ENCODE results near the gene TCF4.

TCF4 gene

DNA sequence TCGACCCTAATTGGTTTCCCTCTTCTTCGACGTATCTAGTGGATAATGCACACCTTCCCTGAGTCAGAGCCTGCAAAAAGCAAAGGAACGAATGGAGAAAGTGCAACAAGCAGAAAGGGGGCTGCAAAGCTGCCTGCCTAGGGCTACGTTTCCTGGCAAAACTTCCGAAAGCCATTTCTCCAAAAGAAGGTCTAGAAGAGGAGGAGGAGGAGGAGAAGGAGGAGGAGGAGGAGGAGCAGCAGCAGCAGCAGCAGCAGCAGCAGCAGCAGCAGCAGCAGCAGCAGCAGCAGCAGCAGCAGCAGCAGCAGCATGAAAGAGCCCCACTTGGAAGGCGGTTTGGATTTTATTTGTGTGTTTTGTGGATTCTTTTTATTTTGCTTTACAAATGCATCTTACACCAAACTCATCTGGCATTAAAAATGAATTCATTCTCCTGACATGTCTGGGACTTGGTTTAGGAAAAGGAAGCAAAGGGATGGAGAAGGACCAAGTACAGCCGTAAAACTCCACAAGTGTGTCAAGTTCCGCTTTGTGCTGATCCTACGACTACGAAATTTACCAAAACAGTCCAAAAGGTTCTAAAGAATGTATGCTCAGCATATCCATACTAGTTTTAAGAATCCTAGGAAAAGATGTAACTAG, 2.0 kb downstream of the TCF4 start:
- DNase-seq (ENCODE audit: low read depth in 2 of 2): no peak

DNA sequence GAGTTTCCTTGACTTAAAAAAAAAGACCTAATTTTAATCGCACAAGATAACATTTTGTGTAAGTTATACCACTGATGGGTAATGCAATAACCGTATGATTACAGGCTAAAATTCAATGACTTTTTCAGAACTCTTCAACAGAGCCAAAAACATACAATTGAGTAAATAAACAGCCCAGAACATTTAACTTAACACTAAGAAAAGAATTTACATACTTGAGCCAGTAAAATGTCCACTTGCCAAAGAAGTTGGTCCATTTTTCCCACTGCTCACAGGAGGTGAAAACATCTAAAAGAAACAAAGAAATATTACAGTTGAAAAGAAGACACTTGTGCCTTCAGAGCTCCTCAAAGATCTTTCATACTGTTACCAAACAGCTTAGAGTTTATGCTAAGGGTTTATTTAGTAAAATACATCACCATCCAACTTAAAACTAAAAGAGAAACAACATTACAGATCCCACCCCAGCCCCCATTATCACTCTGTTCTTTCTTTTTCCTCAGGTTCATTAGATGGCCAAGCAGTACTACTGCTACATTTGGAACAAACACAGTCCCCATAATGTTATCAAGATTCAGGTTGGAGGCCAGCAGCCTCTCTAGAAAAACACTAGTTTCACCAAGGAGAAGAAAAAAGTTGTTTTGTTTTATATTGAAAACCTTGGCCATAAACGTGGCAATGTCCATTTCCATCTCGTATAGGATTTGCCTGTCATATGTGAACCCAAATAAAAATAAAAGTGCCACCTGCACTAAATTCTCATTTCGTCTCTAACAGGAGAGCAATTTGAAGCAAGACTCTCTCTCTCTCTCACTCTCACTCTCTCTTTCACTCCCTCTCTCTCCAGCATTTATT, 2.7 kb downstream of the TCF4 start:
- no peak for DNase-seq (ENCODE audit: low read depth in 2 of 2)

DNA sequence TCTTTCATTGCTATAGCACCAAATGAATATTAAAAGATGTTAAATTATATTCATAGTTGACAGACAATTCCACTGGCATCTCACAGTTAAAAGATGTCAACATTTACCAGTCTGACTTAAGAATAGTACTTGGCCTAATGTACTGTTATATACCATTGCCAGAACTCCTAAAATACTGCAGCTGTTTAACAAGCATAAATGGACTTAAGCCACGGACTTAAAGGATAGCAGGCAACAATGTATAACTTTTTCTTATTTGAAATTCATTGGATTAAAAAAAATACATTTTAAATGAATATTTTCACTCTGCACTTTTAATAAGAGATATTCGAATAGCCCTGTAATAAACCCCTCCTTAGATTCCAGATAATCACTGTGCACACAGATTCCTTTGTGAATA, 3.8 kb downstream of the TCF4 start:
- DNase-seq (ENCODE audit: low read depth in 2 of 2): no peak

- no peak for DNase-seq (ENCODE audit: low read depth in 2 of 2)
These were observed 5.7 kb downstream of the TCF4 start for GRCh38 chr18:55582325-55582724.

DNA sequence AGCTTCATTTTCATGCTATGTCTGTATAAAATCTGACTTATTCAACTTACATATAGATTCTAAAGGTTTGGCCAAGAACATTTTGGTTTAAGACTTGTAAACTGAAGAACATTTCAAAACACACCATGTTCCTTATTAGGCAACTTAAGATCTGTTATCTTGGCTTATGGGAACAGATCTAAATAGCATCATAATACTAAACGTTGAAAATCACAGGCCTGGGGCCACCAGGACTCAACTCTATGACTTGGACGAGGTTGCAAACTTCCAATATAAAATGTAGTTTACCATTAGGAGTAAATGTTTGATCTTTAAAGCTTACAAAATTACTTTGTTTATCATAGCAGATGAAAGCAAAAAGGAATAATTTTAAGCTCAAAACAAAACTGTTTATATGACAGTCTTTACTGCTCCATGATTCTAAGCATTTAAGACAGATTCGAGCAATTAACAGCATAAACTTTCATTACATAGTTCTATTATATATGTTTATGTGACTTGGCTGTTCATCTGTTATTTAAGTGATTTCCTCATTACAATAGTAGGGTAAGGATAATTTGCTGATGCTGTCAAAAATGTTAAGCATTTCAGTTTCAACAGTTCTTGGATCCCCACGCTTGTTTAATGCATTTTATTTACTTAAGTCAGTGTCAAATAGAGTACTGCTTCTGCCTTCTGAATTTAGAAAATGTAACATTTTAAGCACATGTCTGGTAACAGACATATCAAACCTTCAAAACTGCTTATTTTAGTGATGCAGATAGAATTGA, 8.3 kb downstream of the TCF4 start:
- no peak for DNase-seq (ENCODE audit: low read depth in 2 of 2)

DNA sequence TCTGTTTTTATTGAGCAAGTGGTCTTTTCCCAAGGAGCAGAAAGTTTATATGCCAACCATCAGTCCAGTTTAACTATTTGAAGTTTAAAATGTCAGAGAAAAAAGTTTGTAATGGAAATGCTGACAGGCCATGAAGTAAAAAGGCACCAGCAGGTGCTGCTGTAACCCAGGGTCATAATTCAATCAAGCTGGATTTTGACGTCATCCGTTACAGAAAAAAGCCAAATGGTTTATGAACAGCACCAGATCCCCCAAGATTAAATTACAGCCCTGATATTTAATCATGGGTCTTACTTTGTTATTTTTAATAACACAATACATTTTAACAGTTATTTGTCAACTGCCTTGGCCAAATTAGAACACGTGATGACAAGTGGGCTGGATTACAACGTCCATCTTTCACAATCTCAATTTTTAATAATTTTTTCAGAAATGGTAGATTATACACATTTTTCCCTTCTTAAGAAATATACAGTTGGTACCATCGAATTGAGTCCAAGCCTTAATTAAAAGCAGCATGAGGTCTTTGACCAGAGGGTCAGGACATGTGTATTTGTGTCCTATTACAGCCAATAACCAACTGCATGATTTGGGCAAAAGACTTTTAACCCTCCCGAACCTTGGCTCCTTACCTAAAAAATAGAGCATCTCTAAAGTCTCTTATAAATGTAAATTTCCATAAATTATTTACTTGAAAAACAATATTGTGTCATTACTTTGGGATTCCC, 10.0 kb downstream of the TCF4 start:
- no peak for DNase-seq (ENCODE audit: low read depth in 2 of 2)

DNA sequence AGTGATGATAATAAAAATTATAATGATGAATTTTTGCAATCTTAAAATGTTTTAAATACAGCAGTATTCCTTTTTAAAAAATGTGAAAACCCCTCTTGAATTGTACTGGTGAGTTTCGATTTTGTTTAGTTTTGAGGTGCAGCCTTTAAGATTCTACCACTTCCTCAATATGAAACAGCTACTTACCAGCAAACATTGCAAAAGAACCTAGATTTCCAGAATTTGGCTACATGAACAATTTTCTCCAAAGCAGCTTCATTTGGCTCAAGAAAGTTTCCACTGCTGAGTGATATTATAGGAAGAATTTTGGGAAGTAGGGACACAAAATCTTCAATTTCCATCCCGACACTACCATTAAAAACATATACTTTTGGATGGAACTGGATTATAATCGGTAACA, 12.0 kb downstream of the TCF4 start:
- no peak for DNase-seq (ENCODE audit: low read depth in 2 of 2)

DNA sequence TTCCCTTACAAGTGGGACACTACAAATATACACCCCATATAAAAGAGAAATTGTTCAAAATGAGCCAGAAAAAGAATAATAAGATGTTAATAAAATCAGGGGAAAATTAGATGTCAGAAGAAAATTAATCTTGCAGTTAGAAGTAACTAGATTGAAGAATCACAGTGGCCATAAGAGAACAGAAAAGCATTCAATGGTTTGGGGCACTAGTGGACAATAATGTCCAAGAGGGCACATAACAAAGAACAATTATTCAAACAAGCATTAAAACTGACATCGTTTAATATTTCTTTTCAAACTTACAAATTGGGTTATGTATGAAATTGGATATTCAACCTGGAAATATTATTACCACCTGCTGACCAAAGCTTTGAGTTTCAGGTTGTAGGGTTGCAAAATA, 12.9 kb downstream of the TCF4 start:
- DNase-seq (ENCODE audit: low read depth in 2 of 2): no peak

DNA sequence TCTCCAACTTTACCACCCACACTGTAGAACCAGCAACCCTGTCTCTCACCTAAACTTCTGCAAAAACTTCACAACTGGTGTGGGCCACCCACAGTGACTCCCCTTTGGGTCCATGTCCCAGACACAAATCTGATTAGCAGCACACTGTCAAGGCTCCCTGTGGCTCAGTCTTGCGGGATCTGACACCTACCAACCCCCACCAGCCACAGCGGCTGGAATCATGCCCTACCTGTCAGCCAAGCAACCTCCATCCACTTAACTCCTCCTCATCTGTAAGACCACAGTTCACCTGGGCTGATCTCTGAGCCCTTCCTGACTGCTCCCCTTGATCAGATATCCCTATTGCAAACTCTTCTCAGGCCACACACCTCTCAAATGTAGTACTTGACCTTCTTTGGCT, 14.6 kb downstream of the TCF4 start:
- DNase-seq (ENCODE audit: low read depth in 2 of 2): no peak

GRCh38 chr18:55570966-55571365, 17.0 kb downstream of the TCF4 start:
- DNase-seq (ENCODE audit: low read depth in 2 of 2): no peak

GRCh38 chr18:55566456-55566935, 21.5 kb downstream of the TCF4 start:
- no peak for DNase-seq (ENCODE audit: low read depth in 2 of 2)

DNA sequence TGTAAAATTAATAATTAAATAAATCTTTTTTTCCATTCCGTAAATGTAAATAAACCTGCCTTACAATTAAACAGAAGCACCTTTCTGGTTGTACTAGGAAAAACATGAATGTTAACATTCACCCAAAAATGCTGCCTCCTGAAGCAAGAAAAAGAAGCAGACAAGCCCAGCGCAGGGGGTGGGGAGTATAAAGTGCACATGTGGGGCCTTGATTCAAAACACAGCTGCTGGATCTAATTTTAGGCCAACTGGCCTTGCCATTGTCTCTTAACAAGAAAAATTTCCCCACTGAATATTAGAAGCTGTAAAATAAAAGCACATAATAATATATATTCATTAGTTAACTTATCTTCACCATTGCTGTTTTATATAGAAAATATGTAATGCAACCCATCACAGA, 28.3 kb downstream of the TCF4 start:
- no peak for DNase-seq (ENCODE audit: low read depth in 2 of 2)

DNA sequence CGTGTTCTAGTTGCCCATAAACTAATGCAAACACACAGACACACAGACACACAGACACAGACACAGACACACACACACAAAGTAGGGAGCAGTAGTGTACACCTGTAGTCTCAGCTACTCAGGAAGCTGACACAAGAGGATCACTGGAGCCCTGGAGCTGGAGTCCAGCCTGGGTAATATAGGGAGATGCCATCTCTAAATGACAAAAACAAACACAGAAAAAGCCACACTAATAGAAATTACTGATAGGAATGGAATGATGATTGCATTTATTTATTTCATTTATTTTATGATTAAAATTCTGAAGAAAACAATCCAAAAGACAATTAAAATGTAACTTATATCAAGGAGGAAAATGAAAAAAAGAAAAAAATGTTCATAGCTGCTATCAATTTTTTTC, 30.8 kb downstream of the TCF4 start:
- DNase-seq (ENCODE audit: low read depth in 2 of 2): no peak

- no peak for DNase-seq (ENCODE audit: low read depth in 2 of 2)
These were observed 32.5 kb downstream of the TCF4 start for GRCh38 chr18:55555395-55556027.

DNA sequence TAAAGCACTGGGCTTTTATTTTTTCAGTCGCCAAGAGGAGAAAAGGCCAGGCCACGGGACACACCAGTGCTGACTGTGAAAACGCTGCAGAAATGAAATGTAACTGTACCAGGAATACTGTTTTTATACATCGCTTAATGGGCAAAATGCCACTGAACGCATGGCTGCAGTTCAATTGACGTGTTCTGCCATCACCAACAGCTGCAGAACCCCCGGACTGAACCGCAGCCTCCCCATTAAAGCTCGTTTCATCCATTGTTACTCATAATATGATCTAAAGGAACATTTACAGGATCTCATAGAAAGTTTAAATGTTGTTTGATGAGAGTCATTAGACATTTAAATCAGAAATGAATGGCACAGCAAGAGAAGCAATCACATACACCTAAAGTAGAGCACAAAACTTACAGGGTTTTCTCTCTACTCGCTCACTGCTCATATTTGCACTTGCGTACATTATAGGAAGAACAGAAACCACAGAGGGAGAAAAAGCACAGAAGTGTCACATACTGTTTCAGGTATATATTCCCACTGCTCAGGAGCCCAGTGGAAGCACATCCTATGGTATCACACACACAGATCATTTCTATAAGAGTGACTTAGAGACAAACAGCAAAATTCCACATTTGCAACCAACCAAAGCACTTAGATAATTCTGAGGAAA, 35.3 kb downstream of the TCF4 start:
- no peak for DNase-seq (ENCODE audit: low read depth in 2 of 2)

- DNase-seq (ENCODE audit: low read depth in 2 of 2): no peak
These were observed 36.8 kb downstream of the TCF4 start for GRCh38 chr18:55551227-55551626.

DNA sequence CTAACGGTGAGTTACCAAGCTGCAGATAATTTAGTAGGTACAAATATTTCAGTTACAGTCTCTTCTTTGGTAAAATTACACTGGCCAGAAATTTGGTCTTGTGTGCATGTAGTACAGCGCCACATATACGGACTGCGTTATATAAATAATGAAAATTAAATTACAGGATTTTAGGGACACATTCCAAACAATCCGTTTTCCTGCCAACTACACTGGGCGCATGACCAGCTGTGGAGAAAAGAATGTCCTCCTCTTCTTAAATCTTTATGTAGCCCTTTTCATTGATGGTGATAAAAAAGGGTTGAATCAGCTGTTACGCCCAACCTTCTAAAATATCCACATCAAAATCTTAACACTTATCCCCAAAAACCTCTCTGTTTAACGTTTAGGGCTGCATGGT, 37.5 kb downstream of the TCF4 start:
- no peak for DNase-seq (ENCODE audit: low read depth in 2 of 2)

GRCh38 chr18:55549474-55550104, 38.4 kb downstream of the TCF4 start:
- no peak for DNase-seq (ENCODE audit: low read depth in 2 of 2)

DNA sequence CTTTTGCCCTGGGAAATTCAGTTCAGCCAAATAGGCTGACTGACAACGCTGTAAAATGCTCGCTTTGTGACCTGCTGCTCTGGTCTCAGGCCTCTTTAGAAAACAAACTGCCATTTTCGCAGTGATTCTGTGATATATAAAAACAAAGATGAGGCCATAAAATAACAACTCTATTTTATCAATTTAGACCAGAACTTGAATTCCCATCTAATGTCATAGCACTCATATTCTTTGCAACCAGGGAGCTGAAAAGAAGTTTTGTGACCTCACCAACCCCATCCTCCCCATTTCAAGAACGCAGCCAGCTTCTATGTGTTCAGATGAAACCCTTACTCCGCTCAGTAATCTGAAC, 40.3 kb downstream of the TCF4 start:
- DNase-seq (ENCODE audit: low read depth in 2 of 2): no peak

Data from stimulated activated CD8-positive, alpha-beta memory T cell treated with anti-CD3 and anti-CD28 coated beads, Interleukin-2, amount 100 ng/mL, for 1 hour (primary cell).